ENCODE data around the gene POP5.
"Not testable (repeated sequence)": the region's sequence is repeated elsewhere in the genome, so short reads cannot be mapped to it uniquely, and the experiment has no call there.

POP5 gene

DNA sequence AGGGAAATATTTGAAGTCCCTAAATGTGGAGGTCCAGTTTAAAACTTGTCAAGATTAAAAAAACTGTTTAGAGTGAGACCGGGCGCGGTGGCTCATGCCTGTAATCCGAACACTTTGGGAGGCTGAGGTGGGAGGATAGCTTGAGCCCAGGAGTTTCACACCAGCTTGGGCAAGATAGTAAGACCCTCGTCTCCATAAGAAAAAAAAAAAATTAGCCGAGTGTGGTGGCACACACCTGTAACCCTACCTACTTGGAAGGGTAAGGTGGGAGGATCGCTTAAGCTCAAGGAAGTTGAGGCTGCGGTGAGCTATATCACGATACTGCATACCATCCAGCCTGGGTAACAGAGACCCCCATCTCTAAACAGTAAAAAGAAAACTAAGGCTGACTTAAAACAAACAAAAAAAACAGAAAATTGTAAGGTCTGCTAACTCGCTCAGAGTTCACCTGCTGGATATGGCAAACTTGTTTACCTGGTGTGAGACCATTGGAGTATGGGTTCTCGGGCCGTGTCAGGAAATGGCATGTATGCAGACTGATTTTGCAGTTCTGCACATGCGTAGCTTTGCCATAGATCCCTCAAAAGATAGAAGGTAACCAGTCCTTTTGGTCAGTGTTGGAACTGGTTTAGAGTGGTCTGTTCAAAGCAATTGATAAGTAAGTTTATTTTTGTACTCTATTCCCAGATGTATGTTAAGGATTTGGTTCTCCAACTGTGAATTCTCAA lies 45.0 kb downstream of the POP5 start:
- DNase-seq = no peak

DNA sequence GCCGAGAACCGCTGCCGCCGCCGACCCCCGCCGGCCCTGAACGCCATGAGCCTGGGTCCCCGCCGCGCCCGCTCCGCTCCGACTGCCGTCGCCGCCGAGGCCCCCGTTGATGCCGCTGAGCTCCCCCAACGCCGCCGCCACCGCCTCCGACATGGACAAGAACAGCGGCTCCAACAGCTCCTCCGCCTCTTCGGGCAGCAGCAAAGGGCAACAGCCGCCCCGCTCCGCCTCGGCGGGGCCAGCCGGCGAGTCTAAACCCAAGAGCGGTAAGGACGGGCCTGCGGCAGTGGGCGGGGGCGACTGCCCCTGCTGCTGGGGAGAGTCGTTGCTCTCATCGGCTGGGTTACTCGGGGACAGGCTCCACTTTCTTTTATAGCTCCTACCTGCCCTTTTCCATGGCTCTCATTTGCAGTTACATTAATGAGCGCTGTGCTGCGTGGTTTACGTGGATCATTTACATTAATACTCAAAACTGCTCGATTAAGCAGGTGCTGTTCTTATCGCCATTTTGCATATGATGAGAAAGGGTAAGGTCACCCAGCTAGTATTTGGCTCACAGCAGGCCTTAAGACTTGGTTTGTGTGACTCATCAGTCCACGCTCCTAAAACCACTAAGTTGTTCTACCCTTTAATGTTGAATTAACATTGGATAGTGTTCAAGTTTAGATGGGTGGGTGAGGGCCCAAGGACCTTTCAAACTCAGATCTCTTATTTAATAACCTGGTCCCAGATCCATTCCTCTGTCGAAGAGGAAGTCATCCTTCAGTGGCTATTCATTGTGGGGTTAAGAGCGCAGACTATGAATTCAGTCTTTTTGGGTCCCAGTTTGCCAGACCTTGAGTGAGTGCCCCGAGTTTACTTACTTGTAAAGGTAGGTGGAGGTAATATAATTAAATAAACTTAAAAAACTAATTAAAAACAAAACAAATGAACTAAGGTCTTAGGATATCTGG lies 46.2 kb downstream of the POP5 start:
- peak; percentile 79 for DNase-seq

DNA sequence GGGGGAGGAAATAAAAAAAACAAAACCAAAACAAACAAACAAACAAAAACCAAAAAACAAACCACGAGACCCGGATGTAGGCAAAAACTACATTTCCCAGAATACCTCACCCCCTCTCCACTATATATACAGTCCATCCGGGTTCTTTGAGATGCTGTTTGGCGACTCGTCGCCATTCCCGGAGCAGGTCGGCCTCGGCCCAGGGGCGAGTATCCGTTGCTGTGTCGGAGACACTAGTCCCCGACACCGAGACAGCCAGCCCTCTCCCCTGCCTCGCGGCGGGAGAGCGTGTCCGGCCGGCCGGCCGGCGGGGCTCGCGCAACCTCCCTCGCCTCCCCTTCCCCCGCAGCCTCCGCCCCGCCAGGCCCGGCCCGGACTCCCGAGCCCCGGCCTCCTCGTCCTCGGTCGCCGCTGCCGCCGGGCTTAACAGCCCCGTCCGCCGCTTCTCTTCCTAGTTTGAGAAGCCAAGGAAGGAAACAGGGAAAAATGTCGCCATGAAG lies 46.9 kb downstream of the POP5 start, which contains the start of gene RNF10:
TSS of gene RNF10 (plus strand) at position 154 of the 500 bp plus-strand sequence. CDS start 456 bp downstream, outside the sequence.
- peak; percentile 89 for DNase-seq

DNA sequence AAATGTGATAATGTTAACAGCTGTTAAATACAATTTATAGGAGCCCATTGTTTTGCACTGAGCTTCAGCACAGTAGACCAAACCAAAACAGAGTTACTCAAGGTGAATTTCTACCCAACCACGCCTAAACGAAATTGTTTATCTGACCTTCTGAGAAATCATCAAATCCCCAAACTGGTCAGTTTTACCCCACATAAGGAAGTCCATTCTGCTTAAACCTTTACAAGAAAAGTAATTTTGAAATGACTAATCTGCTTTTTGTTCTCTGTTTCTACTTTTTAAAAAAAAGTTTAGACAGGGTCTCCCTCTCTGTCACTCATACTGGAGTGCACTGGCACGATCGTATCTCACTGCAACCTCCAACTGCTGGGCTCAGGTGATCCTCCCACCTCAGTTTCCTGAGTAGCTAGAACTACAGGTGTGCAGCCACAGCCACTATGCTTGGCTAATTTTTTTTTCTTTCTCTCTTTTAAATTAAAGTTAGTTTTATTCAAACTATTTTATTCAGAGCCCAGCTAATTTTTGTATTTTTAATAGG lies 48.4 kb downstream of the POP5 start:
- DNase-seq = no peak

DNA sequence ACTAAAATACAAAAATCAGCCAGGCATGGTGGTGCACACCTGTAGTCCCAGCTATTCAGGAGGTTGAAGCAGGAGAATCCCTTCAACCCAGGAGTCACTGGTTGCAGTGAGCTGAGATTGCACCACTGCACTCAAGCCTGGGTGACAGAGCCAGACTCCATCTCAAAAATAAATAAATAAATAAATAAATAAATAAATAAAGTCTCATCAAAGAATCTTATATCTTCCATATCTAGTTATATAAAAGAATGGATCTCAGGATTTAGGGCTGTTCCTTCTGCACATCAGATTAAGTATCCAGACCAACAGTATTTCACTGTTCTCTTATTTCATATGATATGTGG lies 50.8 kb downstream of the POP5 start:
- DNase-seq = not testable (repeated sequence)

DNA sequence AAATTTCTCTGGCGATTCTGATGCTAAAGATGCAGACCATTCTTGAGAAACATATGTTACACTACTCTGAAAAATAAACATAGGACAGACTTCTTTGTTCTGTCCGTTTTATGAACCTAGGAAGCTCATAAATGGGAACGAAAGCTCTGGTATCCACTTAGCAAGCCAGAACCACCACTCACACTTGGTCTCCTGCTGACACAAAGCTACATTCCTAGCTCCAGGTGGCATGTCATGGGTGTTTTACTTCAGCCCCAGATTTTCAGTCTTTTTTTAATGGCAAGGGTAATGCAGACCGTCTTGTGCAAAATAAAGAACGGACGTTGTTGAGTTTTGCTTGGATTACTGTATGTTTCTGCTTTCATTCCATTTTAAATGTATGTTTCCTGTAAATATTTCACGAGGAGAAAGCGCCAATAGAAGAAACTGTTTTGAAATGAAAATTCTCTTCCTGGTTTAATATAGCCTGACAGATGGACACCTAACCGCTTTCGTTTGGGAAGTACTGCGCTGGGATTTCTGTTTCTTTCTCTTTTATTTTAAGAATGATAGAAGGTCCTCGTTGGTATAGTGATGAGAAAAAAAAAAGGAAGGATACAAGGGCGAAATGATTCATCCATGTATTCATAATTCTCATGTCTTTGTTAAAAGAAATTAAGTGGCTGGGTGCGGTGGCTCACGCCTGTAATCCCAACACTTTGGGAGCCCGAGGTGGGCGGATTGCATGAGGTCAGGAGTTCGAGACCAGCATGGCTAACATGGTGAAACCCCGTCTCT lies 51.4 kb downstream of the POP5 start:
- peak; percentile 53 for DNase-seq

DNA sequence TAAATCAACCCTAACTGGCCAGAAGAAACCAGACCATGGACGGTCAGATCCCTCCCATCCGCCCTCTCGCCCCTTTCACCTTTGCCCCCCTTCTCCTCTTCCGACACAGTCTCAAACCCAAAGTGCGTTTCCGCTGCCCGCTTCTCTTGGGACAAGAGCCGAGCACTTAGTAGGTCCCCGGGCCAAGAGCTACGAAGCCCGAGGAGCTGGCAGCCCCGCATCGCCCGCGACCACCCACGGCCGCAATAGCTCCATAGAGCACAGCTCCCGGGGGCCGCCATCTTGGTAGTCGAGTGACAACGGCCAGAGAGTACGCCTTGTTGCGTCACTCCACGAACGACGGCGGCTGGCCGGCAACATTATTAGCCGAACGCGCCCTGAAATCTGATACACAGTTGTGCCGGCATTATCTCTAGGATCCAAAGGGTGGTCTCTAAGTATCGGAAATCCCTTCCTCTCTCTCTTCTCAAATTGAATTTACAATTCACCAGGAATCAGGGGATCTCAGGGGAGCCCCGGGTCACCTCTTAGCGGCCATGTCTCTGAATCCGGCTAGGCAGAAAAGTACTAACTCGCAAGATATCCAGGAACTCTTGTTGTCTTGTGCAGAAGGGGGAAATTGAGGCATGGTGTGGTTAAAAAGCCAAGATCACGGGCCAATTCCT lies 52.2 kb downstream of the POP5 start, which contains the start of gene COQ5:
TSS of gene COQ5 (minus strand) at position 298 of the 665 bp plus-strand sequence. CDS start at position 281, 17 bp downstream.
- peak; percentile 88 for DNase-seq
